Stimulated activated CD8-positive, alpha-beta memory T cell treated with anti-CD3 and anti-CD28 coated beads, Interleukin-12 subunit alpha, Interleukin-12 subunit beta, amount 100 ng/mL, for 1 hour (primary cell): ENCODE data around the gene GPR162.
A peak's percentile ranks its signal among the peaks of the same experiment; 100 is the strongest.

Experiments
- DNase-seq: peaks from one replicate; pipeline ENCODE4 v3.0.0-alpha.2; 2020; ENCODE audit warnings: low read depth

Gene GPR162

GRCh38 chr12:6834873-6835272 is 13.3 kb downstream of the GPR162 start:
- no peak for DNase-seq

- DNase-seq, result no peak
Measured at GRCh38 chr12:6836851-6837250, 15.2 kb downstream of the GPR162 start.

- DNase-seq, result no peak
Measured at GRCh38 chr12:6837370-6838060, 15.9 kb downstream of the GPR162 start.

GRCh38 chr12:6838854-6839253 is 17.2 kb downstream of the GPR162 start:
- no peak for DNase-seq

GRCh38 chr12:6839482-6840201 is 18.0 kb downstream of the GPR162 start:
- no peak for DNase-seq

- no peak for DNase-seq
Measured at GRCh38 chr12:6840330-6840729, 18.7 kb downstream of the GPR162 start.

- no peak for DNase-seq
Measured at GRCh38 chr12:6840761-6841515, 19.3 kb downstream of the GPR162 start, which contains the start of gene GNB3. Gene GNB3, plus strand, starts transcription at chr12:6840925. Its CDS starts 363 bp downstream, at chr12:6841288.

GRCh38 chr12:6842075-6842474 is 20.5 kb downstream of the GPR162 start:
- no peak for DNase-seq

- no peak for DNase-seq
Measured at GRCh38 chr12:6843118-6843902, 21.7 kb downstream of the GPR162 start.

- no peak for DNase-seq
Measured at GRCh38 chr12:6845395-6845794, 23.8 kb downstream of the GPR162 start.

- no peak for DNase-seq
Measured at GRCh38 chr12:6846316-6846869, 24.8 kb downstream of the GPR162 start.

GRCh38 chr12:6847676-6848075 is 26.1 kb downstream of the GPR162 start:
- no peak for DNase-seq

GRCh38 chr12:6849427-6849826 is 27.8 kb downstream of the GPR162 start:
- DNase-seq, result no peak

- no peak for DNase-seq
Measured at GRCh38 chr12:6849976-6850560, 28.4 kb downstream of the GPR162 start.

GRCh38 chr12:6850796-6851152 is 29.2 kb downstream of the GPR162 start:
- DNase-seq, result no peak

GRCh38 chr12:6851153-6851920 is 29.7 kb downstream of the GPR162 start, which contains the start of gene CDCA3:
Gene CDCA3, minus strand, starts transcription at chr12:6851286. Its CDS starts 334 bp downstream, at chr12:6850952.
- peak; percentile 84 for DNase-seq

- DNase-seq, result peak; percentile 96
Measured at GRCh38 chr12:6851921-6852650, 30.5 kb downstream of the GPR162 start, which contains the start of gene USP5. Gene USP5, plus strand, starts transcription at chr12:6852150. Its CDS starts 30 bp downstream, at chr12:6852180.

- DNase-seq, result no peak
Measured at GRCh38 chr12:6852651-6853354, 31.2 kb downstream of the GPR162 start.

- no peak for DNase-seq
Measured at GRCh38 chr12:6853626-6854025, 32.0 kb downstream of the GPR162 start.
